DOHH2 (cell line): ENCODE measurements around the gene PCDHGA3.
A peak's percentile ranks its signal among the peaks of the same experiment; 100 is the strongest.

Source experiments
- H3F3A ChIP-seq: fragments of 200-600 bp; sonication (generic), shearing (Covaris generic); 2 replicates; pipeline ENCODE4 v1.6.0; 2016; ENCODE audit warnings: antibody characterized with exemption, mild to moderate bottlenecking; ENCODE audit not compliant: control insufficient read depth, insufficient read depth
- H3K27ac ChIP-seq: fragments of 200-600 bp; sonication (generic); 2 replicates; pipeline ENCODE4 v1.5.1; 2014; ENCODE audit warnings: low read depth, mild to moderate bottlenecking, low read length, moderate library complexity
- H3K27me3 ChIP-seq: fragments of 200-600 bp; sonication (generic); 2 replicates; pipeline ENCODE4 v1.6.1; 2014; ENCODE audit warnings: mild to moderate bottlenecking, low read length, mixed read lengths; ENCODE audit not compliant: control insufficient read depth
- H3K36me3 ChIP-seq: fragments of 200-600 bp; sonication (generic); 2 replicates; pipeline ENCODE4 v1.6.1; 2014; ENCODE audit warnings: mild to moderate bottlenecking, low read length, moderate library complexity, mixed read lengths; ENCODE audit not compliant: control insufficient read depth
- H3K4me1 ChIP-seq: fragments of 200-600 bp; sonication (generic); 2 replicates; pipeline ENCODE4 v1.6.1; 2014; ENCODE audit warnings: mild to moderate bottlenecking, low read length, mixed read lengths; ENCODE audit not compliant: control insufficient read depth
- H3K4me2 ChIP-seq: fragments of 200-600 bp; sonication (generic); 2 replicates; pipeline ENCODE4 v1.6.0; 2014; ENCODE audit warnings: mild to moderate bottlenecking, low read length, moderate library complexity
- H3K4me3 ChIP-seq: fragments of 200-600 bp; sonication (generic); 2 replicates; pipeline ENCODE4 v1.5.1; 2014; ENCODE audit warnings: mild to moderate bottlenecking, low read length, mixed read lengths
- H3K79me2 ChIP-seq: fragments of 200-600 bp; sonication (generic); 2 replicates; pipeline ENCODE4 v1.6.1; 2014; ENCODE audit warnings: mild to moderate bottlenecking, low read length, mixed read lengths; ENCODE audit not compliant: control insufficient read depth
- H3K9me2 ChIP-seq: fragments of 200-600 bp; sonication (generic); replicated peaks from 2 replicates; pipeline ENCODE4 v1.6.1; 2014; ENCODE audit warnings: mild to moderate bottlenecking, low read length, mixed read lengths; ENCODE audit not compliant: control insufficient read depth
- H3K9me3 ChIP-seq: fragments of 200-600 bp; sonication (generic); 2 replicates; pipeline ENCODE4 v1.6.1; 2014; ENCODE audit warnings: antibody characterized with exemption, low read length, mixed read lengths; ENCODE audit not compliant: control insufficient read depth, insufficient read depth
- H4K20me1 ChIP-seq: fragments of 200-600 bp; sonication (generic); 2 replicates; pipeline ENCODE4 v1.6.0; 2014; ENCODE audit warnings: low read depth, mild to moderate bottlenecking, antibody characterized with exemption, low read length, moderate library complexity; ENCODE audit not compliant: control insufficient read depth, insufficient read depth
- CTCF ChIP-seq: fragments of 200-600 bp; sonication (generic); IDR thresholded peaks from one replicate; pipeline ENCODE4 v1.5.1; 2014; ENCODE audit warnings: antibody characterized with exemption, mild to moderate bottlenecking, low read depth, low read length; ENCODE audit not compliant: poor library complexity, severe bottlenecking
- EZH2phosphoT487 ChIP-seq: fragments of 200-600 bp; sonication (generic); IDR thresholded peaks from 2 replicates; pipeline ENCODE4 v1.6.1; 2017; ENCODE audit warnings: borderline replicate concordance, mild to moderate bottlenecking, antibody characterized with exemption, low read length, moderate library complexity, mixed read lengths

Gene PCDHGA3

GRCh38 chr5:141343242-141343952 is at the start of gene PCDHGA3:
Gene PCDHGA3 (plus strand): TSS chr5:141343829. CDS start chr5:141344034, 205 bp downstream.
- TF ChIP-seq EZH2phosphoT487 (no peak), CTCF (peak; percentile 65)
- Histone ChIP-seq H3K36me3 (no peaks in the 10 kb centered on the region), H3K9me2 (no peaks in the 10 kb centered on the region), H3K9me3 (peaks cover 23% of the 10 kb centered on the region; the same call in 1 of the 2 replicates), H3K27me3 (no peaks in the 10 kb centered on the region), H4K20me1 (no peaks in the 10 kb centered on the region), H3K4me1 (no peaks in the 10 kb centered on the region), H3K27ac (no peak within 1 kb of the TSS), H3K4me2 (no peak within 1 kb of the TSS), H3F3A (no peaks in the 10 kb centered on the region), H3K4me3 (no peak within 1 kb of the TSS), H3K79me2 (no peaks in the 10 kb centered on the region)

DNA sequence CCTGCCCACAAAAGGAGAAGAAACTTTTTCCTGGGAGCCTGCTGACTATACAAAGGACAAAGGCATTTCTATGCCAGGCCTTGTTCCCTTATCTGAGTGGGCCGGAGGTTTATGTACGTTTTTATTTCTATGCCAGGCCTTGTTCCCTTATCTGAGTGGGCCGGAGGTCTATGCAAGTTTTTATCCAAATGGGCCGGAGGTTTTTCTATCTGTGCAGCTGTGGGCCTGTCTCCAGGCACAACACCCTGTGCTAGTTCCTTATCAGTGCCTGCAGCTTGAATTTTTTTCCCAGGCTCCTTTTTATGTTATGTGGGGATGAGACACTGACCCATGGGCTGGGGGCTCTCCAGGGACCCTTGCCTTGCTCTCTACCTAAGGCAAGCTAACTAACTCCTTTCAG is 45.3 kb upstream of the PCDHGA3 start:
- H3K36me3 ChIP-seq, result no peaks in the 10 kb centered on the region
- no peaks in the 10 kb centered on the region for H3K9me2 ChIP-seq
- H3K27ac ChIP-seq, result no peak overlapping the region
- no peaks in the 10 kb centered on the region for H3K4me1 ChIP-seq
- no peak for TF ChIP-seq CTCF
- TF ChIP-seq EZH2phosphoT487, result no peak
- H3K27me3 ChIP-seq, result no peaks in the 10 kb centered on the region
- no peaks in the 10 kb centered on the region for H3F3A ChIP-seq
- no peak overlapping the region for H3K4me2 ChIP-seq
- H3K4me3 ChIP-seq, result no peak overlapping the region
- no peaks in the 10 kb centered on the region; the same call in 1 of the 2 replicates for H3K9me3 ChIP-seq
- H3K79me2 ChIP-seq, result no peaks in the 10 kb centered on the region
- H4K20me1 ChIP-seq, result no peaks in the 10 kb centered on the region

DNA sequence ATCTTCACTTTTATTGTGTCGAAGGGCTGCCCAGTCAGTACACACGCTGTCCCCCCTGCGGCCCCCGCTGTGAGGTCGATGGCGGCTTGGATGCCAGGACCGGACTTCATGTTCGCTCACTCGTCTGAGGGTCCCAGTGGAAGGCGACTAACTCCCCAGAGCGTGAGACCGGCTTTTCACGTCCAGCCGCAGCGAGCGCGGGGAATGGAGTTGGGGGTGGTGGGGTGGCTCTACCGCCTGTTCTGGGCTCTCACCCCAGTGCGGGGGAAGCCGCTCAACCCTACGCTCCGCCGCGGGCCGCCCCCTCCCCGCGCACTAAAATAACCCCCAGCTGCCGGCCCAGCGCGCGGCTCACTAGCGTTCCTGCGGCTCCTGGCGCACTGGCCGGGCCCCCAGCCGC is 39.9 kb upstream of the PCDHGA3 start, which contains the start of gene SLC25A2:
Gene SLC25A2 (minus strand): TSS at position 294 of the 400 bp plus-strand sequence. CDS start 184 bp downstream, at position 110.
- no peaks in the 10 kb centered on the region for H3K27me3 ChIP-seq
- no peaks in the 10 kb centered on the region for H4K20me1 ChIP-seq
- no peaks in the 10 kb centered on the region for H3K4me1 ChIP-seq
- no peak for TF ChIP-seq CTCF
- H3K79me2 ChIP-seq, result peaks cover 7% of the 10 kb centered on the region
- no peaks in the 10 kb centered on the region for H3F3A ChIP-seq
- H3K4me2 ChIP-seq, result no peak within 1 kb of the TSS
- no peaks in the 10 kb centered on the region for H3K36me3 ChIP-seq
- H3K27ac ChIP-seq, result no peak within 1 kb of the TSS
- H3K4me3 ChIP-seq, result no peak within 1 kb of the TSS
- H3K9me3 ChIP-seq, result peaks cover 19% of the 10 kb centered on the region; the same call in 1 of the 2 replicates
- no peaks in the 10 kb centered on the region for H3K9me2 ChIP-seq
